Chondrocyte (in vitro differentiated cells): ENCODE measurements around the gene CXCL16. TPM values are rescaled to one million over a fixed set of nuclear protein-coding genes. Genes with fewer than 3 reads are reported as not detected.

Source experiments
- DNase-seq: peaks from one replicate; pipeline ENCODE4 v3.0.0; 2021; ENCODE audit warnings: mixed read lengths, low spot score
- H3K27ac Mint-ChIP-seq: one replicate; pipeline ENCODE4 v1.8.0; 2021; ENCODE audit warnings: mild to moderate bottlenecking, moderate library complexity, mixed read lengths; ENCODE audit not compliant: unreplicated experiment
- H3K27me3 Mint-ChIP-seq: 2 replicates; pipeline ENCODE4 v1.8.0; 2021; ENCODE audit warnings: low read depth, mixed read lengths
- H3K36me3 Mint-ChIP-seq: 2 replicates; pipeline ENCODE4 v1.8.0; 2021; ENCODE audit warnings: low read depth, mixed read lengths
- H3K4me1 Mint-ChIP-seq: 2 replicates; pipeline ENCODE4 v1.8.0; 2021; ENCODE audit warnings: low read depth, mild to moderate bottlenecking, mixed read lengths
- H3K4me3 Mint-ChIP-seq: one replicate; pipeline ENCODE4 v1.8.0; 2021; ENCODE audit warnings: mild to moderate bottlenecking, moderate library complexity, mixed read lengths; ENCODE audit not compliant: unreplicated experiment
- H3K9me3 Mint-ChIP-seq: 2 replicates; pipeline ENCODE4 v1.8.0; 2021; ENCODE audit warnings: low read depth, mixed read lengths
- long read RNA-seq: library from polyadenylated mRNA; stranded (forward); transcript quantifications from one replicate; pipeline ENCODE4 v2.0.0, GENCODE V29; 2021
- total RNA-seq: library from RNA; stranded (reverse); gene quantifications from 3 replicates; pipeline ENCODE4 v1.2.1, GENCODE V29; 2021
- TF ChIP-seq, protein P1 (sequence below): fragments of 200-600 bp; sonication (generic); IDR thresholded peaks from 2 replicates; pipeline ENCODE4 v1.5.0; 2021; ENCODE audit warnings: antibody characterized with exemption, mild to moderate bottlenecking, moderate library complexity

The CXCL16 gene, protein sequence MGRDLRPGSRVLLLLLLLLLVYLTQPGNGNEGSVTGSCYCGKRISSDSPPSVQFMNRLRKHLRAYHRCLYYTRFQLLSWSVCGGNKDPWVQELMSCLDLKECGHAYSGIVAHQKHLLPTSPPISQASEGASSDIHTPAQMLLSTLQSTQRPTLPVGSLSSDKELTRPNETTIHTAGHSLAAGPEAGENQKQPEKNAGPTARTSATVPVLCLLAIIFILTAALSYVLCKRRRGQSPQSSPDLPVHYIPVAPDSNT
- 4.7 to 8.0 TPM (median 5.4 TPM) in 3 replicates for total RNA-seq
- long read RNA-seq, transcript CXCL16-201 (6 exons, 2,222 nt): major isoform, 24 of 27 reads
- long read RNA-seq, partial matches to known transcripts: 0 of 27 reads
- long read RNA-seq, other reads (novel, unspliced or antisense): 0 of 27 reads

DNA sequence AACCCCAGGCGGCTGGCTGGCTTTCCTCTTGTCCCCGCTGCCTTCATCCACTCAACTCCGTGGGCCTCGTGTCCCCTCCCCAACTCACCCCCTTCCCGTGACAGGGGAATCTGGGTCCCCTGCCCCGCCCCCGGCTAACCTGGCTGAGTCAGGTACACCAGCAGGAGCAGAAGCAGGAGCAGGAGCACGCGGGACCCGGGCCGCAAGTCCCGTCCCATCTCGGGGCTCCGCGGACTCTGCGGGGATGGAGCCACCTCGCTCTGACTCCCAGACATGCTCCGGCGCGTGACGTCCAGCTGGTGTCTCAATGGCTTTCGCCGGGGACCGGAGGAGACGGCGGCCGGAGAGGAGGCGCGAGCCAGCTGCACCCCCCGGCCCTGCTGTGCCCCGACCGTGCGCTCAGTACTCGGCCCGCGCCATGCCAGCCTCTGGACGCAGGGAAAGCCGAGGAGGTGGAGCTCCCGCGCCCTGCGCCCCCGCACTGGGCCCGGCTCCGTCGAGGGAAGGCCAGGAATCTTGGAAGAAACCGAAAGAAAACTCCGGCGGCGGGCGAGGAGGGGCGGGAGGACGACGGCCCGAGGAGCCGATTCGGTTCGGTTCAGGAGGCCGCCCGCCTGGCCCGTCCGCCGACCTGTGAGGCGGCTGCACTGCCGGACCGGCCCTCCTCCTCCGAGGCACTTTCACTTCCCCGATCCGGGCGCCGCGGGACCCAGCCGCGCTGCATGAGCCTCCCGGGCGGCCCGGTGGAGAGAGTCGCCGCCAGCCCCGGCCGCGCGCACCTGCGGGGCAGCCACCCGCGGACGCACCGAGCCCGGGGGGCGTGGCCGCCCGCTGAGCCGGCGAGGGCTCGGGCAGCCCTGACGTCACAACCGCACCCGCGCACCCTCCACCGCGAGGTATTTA is at the start of gene CXCL16, which contains the start of gene ZMYND15:
Gene CXCL16, minus strand, starts transcription at position 807 of the 903 bp plus-strand sequence. Its CDS starts 589 bp downstream, at position 218.
Gene ZMYND15, plus strand, starts transcription at position 712 of the 903 bp plus-strand sequence. CDS start 716 bp downstream, outside the sequence.
- H3K9me3 Mint-ChIP-seq: no peaks in the 10 kb centered on the region
- H3K36me3 Mint-ChIP-seq: no peaks in the 10 kb centered on the region
- peak within 1 kb of the TSS; percentile 67 for H3K4me3 Mint-ChIP-seq
- H3K27me3 Mint-ChIP-seq: peaks cover 11% of the 10 kb centered on the region
- DNase-seq: no peak
- TF ChIP-seq, protein P1, sequence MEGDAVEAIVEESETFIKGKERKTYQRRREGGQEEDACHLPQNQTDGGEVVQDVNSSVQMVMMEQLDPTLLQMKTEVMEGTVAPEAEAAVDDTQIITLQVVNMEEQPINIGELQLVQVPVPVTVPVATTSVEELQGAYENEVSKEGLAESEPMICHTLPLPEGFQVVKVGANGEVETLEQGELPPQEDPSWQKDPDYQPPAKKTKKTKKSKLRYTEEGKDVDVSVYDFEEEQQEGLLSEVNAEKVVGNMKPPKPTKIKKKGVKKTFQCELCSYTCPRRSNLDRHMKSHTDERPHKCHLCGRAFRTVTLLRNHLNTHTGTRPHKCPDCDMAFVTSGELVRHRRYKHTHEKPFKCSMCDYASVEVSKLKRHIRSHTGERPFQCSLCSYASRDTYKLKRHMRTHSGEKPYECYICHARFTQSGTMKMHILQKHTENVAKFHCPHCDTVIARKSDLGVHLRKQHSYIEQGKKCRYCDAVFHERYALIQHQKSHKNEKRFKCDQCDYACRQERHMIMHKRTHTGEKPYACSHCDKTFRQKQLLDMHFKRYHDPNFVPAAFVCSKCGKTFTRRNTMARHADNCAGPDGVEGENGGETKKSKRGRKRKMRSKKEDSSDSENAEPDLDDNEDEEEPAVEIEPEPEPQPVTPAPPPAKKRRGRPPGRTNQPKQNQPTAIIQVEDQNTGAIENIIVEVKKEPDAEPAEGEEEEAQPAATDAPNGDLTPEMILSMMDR: peak; percentile 11
- H3K27ac Mint-ChIP-seq: peak within 1 kb of the TSS; percentile 27
- peaks cover 9% of the 10 kb centered on the region for H3K4me1 Mint-ChIP-seq

DNA sequence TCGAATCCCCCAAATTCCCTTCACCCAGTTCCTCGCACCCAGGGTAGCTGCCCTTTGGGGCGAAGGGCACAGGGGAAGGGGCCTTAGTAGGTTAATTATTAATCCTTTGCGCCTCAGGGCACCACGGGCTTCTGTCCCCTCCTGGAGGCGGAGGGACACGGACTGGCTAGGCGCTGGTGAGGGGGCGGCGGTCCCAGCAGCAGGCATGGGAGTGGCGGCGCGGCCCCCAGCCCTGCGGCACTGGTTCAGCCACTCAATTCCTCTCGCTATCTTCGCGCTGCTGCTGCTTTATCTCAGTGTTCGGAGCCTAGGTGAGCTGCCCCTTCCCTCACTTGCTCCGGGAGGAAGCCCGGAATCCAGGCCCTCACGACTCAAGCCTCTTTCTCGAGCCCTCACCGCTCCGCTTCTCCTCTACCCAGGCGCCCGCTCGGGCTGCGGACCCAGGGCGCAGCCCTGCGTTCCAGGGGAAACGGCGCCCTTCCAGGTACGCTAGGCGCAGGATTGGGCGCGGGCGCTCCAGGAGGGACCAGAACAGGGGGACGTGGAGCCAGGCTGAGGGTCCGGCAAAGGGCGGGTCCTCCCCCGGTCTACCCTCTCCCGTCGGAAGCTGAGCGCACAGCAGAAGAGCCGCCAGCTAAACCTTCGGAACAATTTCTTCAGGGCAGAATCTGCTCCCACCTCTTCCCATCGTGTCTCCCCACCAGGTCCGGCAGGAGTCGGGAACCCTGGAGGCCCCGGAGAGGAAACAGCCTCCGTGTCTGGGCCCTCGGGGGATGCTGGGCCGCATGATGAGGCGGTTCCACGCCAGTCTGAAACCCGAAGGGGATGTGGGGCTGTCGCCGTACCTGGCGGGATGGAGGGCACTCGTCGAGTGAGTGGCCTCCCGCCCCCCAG is 49.3 kb upstream of the CXCL16 start, which contains the start of gene GLTPD2:
Gene GLTPD2, plus strand, starts transcription at position 158 of the 894 bp plus-strand sequence. Its CDS starts 48 bp downstream, at position 206.
- Mint-ChIP-seq H3K27me3 (no peaks in the 10 kb centered on the region), H3K9me3 (no peaks in the 10 kb centered on the region), H3K27ac (peak within 1 kb of the TSS; percentile 74), H3K4me3 (peak within 1 kb of the TSS; percentile 90), H3K36me3 (no peaks in the 10 kb centered on the region), H3K4me1 (peaks cover 19% of the 10 kb centered on the region)
- TF ChIP-seq, protein P1: no peak
- DNase-seq: no peak

DNA sequence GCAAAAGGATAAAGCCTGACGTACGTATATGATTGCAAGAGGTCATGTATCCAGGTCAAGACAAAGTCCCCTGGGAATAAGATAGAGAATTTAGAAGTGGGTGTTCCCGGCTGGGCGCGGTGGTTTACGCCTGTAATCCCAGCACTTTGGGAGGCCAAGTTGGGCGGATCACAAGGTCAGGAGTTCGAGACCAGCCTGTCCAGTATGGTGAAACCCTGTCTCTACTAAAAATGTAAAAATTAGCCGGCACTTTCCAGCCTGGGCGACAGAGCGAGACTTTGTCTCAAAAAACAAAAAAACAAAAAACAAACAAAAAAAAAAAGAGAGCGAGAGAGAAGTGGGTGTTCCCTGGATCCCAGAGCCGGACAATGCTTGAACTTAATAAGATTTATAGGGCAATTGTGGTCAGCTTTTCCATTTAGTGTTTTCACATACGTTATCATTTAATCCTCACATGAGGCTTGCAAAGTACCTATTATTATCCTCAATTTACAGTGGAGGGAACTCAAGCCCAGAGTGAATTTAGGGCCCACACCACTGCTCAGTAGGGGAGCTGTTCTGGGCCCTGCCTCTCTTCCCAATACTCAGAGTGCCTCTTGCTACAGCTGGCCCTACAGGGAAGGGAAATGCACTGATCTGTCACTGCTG is 48.6 kb upstream of the CXCL16 start:
- peaks cover 19% of the 10 kb centered on the region for H3K4me1 Mint-ChIP-seq
- DNase-seq: no peak
- H3K4me3 Mint-ChIP-seq: peak overlapping the region; percentile 31
- no peaks in the 10 kb centered on the region for H3K27me3 Mint-ChIP-seq
- no peaks in the 10 kb centered on the region for H3K36me3 Mint-ChIP-seq
- H3K27ac Mint-ChIP-seq: no peak overlapping the region
- H3K9me3 Mint-ChIP-seq: no peaks in the 10 kb centered on the region
- TF ChIP-seq, protein P1: no peak

GRCh38 chr17:4786516-4786915 is 46.8 kb upstream of the CXCL16 start:
- TF ChIP-seq, protein P1: no peak
- H3K4me1 Mint-ChIP-seq: peaks cover 19% of the 10 kb centered on the region

More at GRCh38 chr17:4786516-4786915, 46.8 kb upstream of the CXCL16 start:
- H3K36me3 Mint-ChIP-seq: no peaks in the 10 kb centered on the region
- H3K27me3 Mint-ChIP-seq: peaks cover 6% of the 10 kb centered on the region
- DNase-seq: no peak
- no peak overlapping the region for H3K27ac Mint-ChIP-seq
- no peak overlapping the region for H3K4me3 Mint-ChIP-seq
- H3K9me3 Mint-ChIP-seq: no peaks in the 10 kb centered on the region
